RCC 7860 (cell line): ENCODE measurements around the gene TRAF1.

Source experiments
- DNase-seq: peaks from one replicate; pipeline ENCODE4 v3.0.0-alpha.2; 2015; ENCODE audit warnings: low spot score
- FAIRE-seq: peaks from 2 replicates; lab custom pipeline; 2012; peaks lifted over from hg19 to GRCh38; lab: Jason Lieb, UNC

Gene TRAF1

GRCh38 chr9:120854596-120855327 lies 71.8 kb downstream of the TRAF1 start:
- DNase-seq (no peak), FAIRE-seq (no peak)

DNA sequence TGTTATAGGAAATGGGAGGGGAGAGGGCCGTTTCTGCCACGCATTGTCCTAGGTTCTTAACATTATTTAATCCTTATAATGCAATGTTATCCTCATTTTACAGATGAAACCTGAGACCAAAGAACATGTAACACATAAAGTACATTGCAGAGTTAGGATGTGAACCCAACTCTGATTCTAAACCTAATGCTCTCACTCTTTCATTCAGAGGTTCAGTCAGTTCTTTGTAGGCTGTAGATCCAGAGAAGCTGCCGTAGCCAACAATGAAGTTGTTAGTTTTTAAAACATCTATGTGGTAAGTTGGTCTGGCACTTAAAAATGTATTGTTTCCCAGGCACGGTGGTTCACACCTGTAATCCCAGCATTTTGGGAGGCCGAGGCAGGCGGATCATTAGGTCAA lies 73.4 kb downstream of the TRAF1 start:
- FAIRE-seq (no peak), DNase-seq (no peak)
